GM21528 (cell line): ENCODE measurements around the gene SHLD1.
"Not testable (repeated sequence)": the region's sequence is repeated elsewhere in the genome, so short reads cannot be mapped to it uniquely, and the experiment has no call there.

Experiments used
- ATAC-seq: cut with Tn5 transposase; IDR thresholded peaks from one replicate; pipeline ENCODE4 v1.9.1; 2021; ENCODE audit warnings: mild to moderate bottlenecking, moderate library complexity; ENCODE audit not compliant: unreplicated experiment, low FRiP score

The SHLD1 gene, protein sequence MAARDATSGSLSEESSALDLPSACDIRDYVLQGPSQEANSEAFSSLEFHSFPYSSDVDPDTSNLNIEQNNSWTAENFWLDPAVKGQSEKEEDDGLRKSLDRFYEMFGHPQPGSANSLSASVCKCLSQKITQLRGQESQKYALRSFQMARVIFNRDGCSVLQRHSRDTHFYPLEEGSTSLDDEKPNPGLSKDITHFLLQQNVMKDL

DNA sequence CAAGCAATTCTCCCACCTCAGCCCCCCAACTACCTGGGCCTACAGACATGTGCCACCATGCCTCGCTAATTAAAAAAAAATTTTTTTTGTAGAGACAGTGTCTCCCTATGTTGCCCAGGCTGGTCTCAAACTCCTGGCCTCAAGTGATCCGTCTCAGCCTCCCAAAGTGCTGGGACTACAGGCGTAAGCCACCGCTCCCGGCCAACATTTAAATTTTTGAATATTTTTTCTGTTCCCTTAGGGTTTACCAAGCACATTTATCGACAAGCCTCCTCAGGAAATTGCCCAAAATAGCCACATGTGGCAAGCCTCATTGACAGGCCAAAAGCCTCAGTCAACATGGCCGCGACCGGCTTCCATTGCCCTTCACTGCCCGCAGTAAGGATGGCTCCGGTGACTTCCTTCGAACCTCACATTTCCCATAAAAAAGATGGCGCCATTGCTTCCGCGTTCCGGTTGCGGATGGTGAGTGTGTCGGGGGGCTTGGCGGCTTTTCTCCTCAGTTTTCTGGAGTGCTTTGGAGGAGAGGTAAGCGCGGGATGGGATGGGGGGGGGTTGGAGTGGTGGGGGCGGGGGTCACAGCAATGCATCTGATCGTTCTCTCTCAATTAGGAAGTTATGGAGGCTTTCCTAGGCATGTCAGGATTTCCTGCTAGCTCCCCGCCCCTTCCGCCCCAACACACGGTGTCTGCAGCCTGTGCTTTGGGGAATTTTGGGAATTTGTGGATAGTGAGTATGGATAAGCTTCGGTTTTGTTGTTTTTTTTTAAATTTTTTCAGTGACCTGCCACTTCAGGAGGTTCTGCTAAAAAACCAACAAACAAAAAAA lies at the start of gene SHLD1:
Gene SHLD1, plus strand, starts transcription at position 450 of the 828 bp plus-strand sequence. CDS start 22,465 bp downstream, outside the sequence.
- peak; percentile 89 for ATAC-seq

DNA sequence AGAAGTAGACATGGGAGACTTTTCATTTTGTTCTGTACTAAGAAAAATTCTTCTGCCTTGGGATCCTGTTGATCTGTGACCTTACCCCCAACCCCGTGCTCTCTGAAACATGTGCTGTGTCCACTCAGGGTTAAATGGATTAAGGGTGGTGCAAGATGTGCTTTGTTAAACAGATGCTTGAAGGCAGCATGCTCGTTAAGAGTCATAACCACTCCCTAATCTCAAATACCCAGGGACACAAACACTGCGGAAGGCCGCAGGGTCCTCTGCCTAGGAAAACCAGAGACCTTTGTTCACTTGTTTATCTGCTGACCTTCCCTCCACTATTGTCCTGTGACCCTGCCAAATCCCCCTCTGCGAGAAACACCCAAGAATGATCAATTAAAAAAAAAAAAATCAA lies 47.9 kb upstream of the SHLD1 start:
- not testable (repeated sequence) for ATAC-seq

DNA sequence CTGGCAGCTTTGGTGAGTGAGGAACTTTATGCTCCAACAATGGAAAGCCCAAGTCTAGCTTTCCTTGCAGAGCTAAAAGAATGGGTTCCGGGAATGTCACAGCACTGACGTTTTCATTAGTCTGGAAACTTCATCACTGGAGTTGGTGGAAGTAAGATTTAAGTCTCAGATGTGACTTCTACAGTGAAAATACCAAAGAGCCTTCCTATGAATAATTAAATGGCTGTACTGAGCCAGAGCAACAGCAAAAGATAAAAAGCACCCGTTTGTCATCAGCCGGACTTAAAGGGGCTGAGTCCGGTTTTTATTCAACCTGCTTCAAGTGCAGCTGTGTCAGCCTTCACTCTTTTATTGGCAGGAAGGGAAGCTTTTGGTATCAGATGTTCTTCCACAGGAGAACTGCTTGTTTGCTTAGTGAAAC lies 46.5 kb upstream of the SHLD1 start:
- no peak for ATAC-seq

DNA sequence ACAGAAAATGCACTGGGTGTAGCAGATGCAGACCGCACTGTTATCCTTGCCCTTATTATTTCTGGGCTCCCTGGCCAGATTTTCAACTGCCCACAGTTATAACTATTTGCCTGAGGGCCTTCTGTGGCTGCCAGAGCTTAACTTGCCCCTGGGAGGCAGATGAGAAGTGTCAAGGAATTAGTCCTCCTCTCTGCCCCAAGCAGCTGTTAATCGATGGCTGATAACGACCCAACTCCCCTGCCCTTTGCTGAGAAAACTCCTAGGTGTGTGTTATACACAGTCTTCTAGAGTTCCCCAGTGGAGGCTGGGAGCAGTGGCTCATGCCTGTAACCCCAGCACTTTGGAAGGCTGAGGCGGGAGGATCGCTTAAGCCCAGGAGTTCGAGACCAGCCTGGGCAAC lies 44.4 kb upstream of the SHLD1 start:
- ATAC-seq, result no peak

DNA sequence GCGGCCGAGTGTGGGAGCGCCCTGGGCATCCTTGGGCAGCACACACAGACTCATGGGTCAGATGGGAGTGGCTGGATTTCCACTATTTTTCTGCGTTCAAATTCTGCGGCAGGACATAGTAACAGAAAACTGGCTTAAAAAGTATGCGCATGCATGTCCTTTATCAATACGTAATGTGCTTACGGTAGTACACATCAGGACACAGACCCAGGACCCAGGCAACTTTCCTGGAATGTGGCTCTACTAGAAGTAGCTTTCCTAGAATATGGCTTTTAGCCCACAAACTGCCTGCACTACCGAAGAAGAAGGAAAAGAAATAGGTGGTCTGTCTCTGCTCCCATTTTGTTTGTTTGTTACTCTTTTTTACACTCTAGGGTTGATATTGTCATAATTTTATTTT lies 43.4 kb upstream of the SHLD1 start:
- ATAC-seq, result no peak

DNA sequence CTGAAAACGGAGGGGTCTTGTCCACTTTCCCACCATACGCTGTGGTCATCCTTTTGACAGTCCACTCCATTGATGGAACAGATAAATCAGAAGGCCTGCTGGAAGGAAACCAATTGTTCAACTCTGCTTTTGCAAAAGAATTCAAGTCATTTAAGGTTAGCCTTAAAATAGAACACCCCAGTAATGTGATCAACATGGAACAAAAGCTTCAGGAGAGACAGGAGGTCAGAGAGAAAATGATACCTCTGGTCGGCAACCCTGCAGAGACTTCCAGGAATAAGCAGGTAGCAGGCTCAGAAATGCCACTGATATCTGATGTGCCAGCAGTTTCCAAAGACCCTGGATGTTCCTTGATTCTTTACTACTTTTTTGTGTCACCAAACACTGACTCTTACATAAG lies 39.6 kb upstream of the SHLD1 start:
- no peak for ATAC-seq

DNA sequence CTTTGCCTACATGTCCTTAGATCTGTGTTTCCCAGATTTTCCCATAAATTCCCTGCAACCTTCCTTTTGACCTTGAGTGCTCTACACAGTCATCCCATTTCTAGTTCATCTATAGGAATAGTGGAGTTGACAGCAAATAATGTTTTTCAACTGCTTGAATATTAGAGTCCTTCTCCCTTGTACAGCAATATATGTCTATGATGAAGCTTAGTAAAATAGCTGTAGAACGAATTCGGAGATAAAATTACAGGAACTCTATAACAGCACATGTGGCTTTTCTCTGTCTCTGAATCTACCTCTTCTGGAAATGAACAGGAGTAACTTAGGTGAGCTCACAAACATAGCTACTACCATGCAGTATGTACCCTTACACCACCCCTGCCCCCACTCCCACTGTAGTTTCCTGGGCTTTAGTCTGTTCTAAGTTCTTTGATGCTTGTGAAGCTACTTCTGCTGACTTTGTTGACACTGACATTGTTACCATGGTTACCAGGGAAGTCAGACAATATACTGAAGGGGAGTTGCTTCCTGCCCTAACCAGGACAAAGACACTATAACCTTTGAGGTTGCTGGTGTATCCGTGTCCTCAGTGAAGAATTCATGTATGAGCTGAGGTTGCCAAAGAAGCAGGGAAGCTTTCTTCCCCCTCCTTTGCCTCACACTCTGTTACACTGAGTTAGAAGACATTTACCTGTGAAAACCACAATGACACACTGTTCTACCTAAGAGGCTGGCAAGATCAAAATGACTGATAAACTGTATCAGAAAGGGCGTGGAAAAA lies 35.8 kb upstream of the SHLD1 start:
- no peak for ATAC-seq

DNA sequence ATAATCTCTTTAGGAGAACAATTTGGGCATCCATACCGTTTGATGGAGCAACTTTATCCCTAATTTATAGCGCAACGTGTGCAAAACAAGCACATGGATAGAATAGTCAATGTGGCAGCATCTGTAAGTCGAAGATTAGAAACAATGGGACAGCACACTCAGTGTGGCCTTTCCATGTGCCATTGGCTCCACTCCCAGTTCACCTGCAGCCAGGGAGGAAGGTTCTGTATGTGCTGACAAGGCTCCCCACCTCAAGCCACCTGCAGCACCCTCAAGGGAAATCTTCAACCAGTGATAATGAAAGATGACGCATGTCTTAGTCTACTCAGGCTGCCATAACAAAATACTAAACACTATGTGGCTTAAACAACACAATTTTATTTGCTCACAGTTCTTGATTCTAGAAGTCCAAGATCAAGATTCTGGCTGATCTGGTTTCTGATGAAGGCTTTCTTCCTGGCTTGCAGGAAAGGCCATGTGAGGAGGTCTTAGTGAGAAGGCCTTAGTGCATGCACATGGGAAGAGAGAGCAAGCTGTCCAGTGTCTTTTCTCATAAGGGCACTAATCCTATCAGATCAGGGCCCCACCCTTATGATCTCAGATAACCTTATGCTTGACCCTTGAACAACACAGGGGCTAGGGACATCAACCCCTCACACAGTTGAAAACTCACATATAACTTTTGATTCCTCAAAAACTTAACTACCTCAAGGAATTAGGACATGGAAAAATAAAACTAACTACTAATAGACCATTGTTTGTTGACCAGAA lies 34.9 kb upstream of the SHLD1 start:
- no peak for ATAC-seq

DNA sequence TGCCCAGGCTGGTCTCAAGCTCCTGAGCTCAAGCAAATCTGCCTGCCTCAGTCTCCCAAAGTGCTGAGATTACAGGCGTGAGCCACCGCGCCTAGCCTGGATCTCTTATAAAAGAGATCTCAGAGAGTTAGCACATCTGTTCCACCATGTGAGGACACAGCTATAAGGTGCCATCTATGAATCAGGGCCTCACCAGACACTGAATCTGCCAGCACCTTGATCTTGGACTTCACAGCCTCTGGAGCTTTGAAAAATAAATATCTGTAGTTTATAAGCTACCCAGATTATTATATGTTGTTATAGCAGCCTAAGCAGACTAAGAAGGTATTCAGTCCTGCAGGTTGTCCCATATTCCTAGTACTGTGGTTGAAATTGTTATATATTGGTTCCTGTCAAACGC lies 33.2 kb upstream of the SHLD1 start:
- ATAC-seq, result no peak

DNA sequence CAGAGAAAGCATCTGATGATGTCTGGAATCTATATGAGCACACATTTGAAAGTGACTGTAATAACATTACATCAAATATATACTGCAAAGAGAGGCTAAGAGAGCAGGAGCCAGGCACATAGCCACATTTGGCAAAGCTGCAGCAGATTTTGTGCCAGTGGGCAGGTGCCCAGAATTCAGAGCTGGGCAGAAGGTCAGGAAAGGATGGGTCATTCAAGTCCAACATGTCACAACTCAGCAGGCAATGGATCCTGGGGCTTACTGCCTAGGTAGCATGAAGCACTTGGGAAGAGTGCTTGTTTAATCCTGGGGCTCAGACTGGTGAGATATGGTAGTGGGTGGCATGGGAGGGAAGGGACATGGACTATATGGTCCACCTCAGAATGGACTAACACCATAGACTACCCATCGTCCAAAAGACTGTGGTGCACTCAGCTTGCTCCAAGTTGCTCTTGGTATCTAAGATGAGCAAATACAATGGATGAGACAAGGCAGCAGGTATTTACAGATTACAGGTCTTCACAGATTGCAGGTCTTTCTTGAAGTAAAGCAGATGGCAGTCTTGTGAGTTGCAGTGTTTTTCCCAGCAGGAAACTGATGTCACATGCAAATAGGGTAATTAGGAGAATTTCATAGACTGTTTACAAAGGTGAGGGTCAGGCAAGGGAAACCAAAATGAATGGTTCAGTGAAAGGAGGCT lies 31.2 kb upstream of the SHLD1 start:
- ATAC-seq, result no peak

DNA sequence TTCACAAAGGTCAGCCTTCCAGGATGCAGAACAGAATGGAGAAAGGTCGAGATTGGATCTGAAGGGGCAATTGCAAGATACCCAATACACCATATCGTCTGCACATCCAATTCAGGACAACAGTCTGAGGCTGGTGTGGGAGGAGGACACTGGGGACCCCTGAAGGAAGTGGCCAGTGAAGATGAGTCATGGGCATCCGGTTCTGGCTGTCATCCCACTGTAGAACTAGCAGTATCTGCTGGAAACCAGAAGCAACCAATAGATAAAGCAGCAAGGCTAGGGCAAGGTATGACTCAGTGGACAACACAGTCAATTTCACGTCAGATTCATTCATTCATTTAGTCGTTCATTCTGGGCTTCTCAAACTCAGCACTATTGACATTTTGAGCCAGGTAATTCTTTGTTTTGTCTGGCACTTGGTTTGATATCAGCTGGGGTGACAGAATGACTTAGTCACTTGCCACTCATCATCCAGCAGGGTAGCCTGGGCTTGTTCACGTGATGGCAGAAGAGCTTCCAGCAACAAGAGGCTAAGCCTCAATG lies 30.3 kb upstream of the SHLD1 start:
- ATAC-seq, result no peak

DNA sequence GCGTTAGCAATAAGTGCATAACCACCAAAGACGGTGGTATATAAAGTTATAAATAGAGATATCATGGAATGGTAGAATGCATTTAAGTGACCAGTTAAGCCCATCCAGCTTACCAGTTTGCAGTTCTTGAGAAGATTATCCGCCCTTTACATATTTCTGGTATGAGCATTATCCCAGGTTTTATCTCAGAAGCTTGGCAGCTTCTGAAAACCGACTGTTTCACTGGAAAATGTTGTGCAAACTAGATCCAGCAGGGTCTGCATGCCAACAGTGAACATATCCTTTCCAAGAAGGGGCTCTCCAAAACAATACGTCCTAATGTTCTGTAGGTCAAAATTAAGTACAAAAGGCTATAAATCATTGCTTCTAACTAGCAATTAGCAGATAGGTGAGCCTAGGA lies 29.5 kb upstream of the SHLD1 start:
- ATAC-seq, result no peak

DNA sequence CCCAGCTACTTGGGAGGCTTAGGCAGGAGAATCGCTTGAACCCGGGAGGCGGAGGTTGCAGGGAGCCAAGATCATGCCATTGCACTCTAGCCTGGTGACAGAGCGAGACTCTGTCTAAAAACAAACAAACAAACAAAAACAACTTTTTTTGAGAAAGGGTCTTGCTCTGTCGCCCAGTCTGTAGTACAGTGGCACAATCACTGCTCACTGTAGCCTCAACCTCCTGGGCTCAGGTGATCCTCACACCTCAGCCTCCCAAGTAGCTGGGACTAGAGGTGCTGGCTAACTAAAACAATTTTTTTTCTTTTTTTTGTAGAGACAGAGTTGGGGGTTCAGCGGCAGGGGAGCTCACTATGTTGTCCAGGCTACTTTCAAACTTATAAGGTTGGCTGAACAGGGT lies 28.8 kb upstream of the SHLD1 start:
- not testable (repeated sequence) for ATAC-seq

DNA sequence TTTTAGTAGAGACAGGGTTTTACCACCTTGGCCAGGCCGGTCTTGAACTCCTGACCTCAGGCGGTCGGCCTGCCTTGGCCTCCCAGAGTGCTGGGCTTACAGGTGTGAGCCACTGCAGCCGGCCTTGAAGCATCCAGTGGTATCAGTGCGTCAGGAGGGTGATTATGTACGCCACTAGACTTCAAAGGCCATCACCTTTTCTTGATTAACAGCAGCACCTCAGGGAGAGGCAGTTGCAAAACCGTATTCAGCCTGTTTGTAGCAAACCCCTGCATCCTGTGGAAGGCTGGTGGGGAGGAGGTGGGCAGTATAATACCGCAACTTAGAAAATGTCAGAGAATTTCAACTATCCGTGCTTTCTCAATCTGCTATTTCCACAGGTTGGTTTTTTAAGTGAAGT lies 27.3 kb upstream of the SHLD1 start:
- ATAC-seq, result no peak

DNA sequence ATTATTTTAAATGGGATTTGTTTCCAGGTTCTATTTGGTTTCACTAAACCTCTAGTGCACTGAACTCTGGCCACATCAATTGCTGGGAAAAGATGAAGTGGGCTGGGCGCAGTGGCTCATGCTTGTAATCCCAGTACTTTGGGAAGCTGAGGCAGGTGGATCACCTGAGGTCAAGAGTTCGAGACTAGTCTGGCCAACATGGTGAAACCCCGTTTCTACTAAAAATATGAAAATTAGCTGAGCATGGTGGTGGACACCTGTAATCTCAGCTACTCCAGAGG lies 25.1 kb upstream of the SHLD1 start:
- ATAC-seq, result not testable (repeated sequence)

DNA sequence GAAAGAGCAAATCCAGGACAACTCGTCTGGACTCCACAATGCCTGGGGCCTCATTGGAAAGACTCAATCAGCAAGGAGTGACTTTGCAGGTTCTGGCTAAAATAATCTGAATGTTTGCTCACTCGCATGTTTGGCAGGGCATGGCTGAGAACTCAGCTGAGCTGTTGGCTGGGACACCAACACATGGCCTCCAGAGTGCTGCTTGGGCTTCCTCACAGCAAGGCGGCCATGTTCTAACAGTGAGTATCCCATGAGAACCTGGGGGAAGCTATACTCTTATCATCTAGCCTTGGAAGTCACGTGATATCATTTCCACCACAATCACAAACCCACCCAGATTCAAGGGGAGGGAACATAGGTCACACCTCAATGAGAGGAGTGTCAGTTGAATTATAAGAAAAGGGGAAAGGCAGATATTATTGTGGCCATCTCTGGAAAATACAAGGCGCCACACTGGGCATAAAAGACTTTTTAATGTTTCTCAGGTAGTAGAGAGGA lies 23.1 kb upstream of the SHLD1 start:
- no peak for ATAC-seq

DNA sequence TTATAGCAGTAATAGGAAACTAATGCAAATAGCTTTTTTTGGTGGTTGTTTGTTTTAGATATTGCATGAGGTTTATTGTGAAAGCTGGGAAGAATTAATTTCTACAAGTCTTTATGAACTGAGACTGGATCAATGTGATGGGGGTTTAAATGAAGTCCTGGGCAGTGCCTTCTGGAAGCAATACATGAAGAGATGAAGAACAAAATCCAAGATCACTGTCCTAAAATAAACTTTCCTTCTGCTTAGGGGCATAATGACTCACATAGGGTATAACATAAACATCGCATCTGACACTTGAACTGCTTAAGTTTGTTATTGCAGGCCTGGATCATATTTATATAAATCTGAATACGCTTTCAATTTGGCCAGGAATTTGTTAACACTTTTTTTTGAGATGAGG lies 20.9 kb upstream of the SHLD1 start:
- ATAC-seq, result no peak

DNA sequence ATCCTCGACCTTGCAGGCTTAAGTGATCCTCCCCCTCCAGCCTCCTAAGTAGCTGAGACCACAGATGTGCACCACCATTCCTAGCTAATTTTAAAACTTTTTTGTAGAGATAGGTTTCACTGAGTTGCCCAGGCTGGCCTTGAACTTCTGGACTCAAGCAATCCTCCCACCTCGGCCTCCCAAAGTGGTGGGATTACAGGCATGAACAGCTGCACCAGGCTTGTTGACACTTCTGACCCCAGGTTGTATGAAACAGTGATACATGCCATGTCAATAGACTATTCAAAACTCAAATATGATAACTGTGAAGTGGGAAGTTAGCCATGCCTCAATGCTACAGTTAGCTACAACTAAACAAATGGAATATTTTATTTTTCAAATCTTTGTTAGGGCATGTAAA lies 20.1 kb upstream of the SHLD1 start:
- no peak for ATAC-seq

DNA sequence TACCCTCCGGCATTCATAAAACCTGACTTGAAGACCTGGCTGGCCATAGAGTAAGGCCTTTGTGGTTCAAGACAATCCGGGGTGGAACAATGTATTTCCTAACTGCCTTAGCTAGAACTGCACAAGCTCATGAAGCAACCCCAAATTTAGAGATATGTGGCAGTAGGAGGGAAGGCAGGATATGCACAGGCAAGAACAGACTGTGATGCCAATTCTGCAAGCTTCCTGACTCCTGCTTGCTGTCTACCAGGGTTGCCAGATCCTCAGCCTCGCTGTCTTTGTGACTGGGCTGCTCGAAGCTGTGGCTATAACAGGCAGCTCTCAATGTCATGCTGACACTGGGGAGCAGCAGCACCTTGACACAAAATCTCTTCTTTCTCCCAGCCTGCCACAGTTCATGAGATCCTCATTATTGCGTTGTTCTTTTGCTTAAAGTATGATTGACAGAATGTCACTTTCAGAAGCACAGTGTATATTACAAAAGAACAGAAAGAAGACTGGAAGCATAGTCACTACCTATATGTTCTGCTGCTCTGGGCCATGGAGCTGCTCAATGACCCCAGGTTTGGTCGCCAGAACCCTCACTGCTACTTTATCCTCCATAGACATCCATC lies 18.3 kb upstream of the SHLD1 start:
- no peak for ATAC-seq
